Measurements from ENCODE around the gene VPS26C.
"Not testable (repeated sequence)": the region's sequence is repeated elsewhere in the genome, so short reads cannot be mapped to it uniquely, and the experiment has no call there.

The VPS26C gene

GRCh38 chr21:37227071-37228002, 39.8 kb downstream of the VPS26C start:
- no peak for DNase-seq

GRCh38 chr21:37226041-37226920, 40.9 kb downstream of the VPS26C start:
- no peak for DNase-seq

GRCh38 chr21:37224861-37225839, 42.0 kb downstream of the VPS26C start:
- peak; percentile 27 for DNase-seq

GRCh38 chr21:37223804-37224345, 43.3 kb downstream of the VPS26C start:
- DNase-seq: no peak

- DNase-seq: not testable (repeated sequence)
Measured at GRCh38 chr21:37222248-37222647, 44.9 kb downstream of the VPS26C start.

GRCh38 chr21:37220981-37221664, 46.0 kb downstream of the VPS26C start:
- DNase-seq: peak; percentile 97

GRCh38 chr21:37220433-37220980, 46.6 kb downstream of the VPS26C start:
- peak; percentile 29 for DNase-seq

GRCh38 chr21:37219761-37220432, 47.2 kb downstream of the VPS26C start:
- peak; percentile 34 for DNase-seq

- no peak for DNase-seq
Measured at GRCh38 chr21:37214952-37215351, 52.2 kb downstream of the VPS26C start.

GRCh38 chr21:37210799-37211198, 56.3 kb downstream of the VPS26C start:
- no peak for DNase-seq

GRCh38 chr21:37210130-37210529, 57.0 kb downstream of the VPS26C start:
- no peak for DNase-seq

GRCh38 chr21:37208741-37209225, 58.4 kb downstream of the VPS26C start:
- DNase-seq: no peak

GRCh38 chr21:37208056-37208721, 58.9 kb downstream of the VPS26C start:
- DNase-seq: no peak

- DNase-seq: no peak
Measured at GRCh38 chr21:37207441-37208009, 59.6 kb downstream of the VPS26C start.

- no peak for DNase-seq
Measured at GRCh38 chr21:37206496-37206895, 60.6 kb downstream of the VPS26C start.

- DNase-seq: no peak
Measured at GRCh38 chr21:37204580-37204979, 62.6 kb downstream of the VPS26C start.

- no peak for DNase-seq
Measured at GRCh38 chr21:37202221-37203110, 64.7 kb downstream of the VPS26C start.

All from activated naive CD4-positive, alpha-beta T cell treated with anti-CD3 and anti-CD28 coated beads, Interleukin-2, amount 50 U/mL, for 16 hours (primary cell).